GM19468 (cell line): ENCODE results near the gene POLR2A.
A peak's percentile ranks its signal among the peaks of the same experiment; 100 is the strongest.

Experiments used
- ATAC-seq: cut with Tn5 transposase; IDR thresholded peaks from one replicate; pipeline ENCODE4 v1.9.1; 2021; ENCODE audit warnings: mild to moderate bottlenecking, moderate library complexity, moderate number of reproducible peaks; ENCODE audit not compliant: unreplicated experiment; ENCODE audit errors: extremely low read depth

POLR2A gene

GRCh38 chr17:7484067-7484918, at the start of gene POLR2A:
Gene POLR2A (plus strand): TSS chr17:7484366.
- peak; percentile 57 for ATAC-seq

- no peak for ATAC-seq
Measured at GRCh38 chr17:7435676-7436555, 48.2 kb upstream of the POLR2A start.

GRCh38 chr17:7436556-7437368, 47.4 kb upstream of the POLR2A start:
- ATAC-seq = no peak

- no peak for ATAC-seq
Measured at GRCh38 chr17:7437369-7437863, 46.8 kb upstream of the POLR2A start.

GRCh38 chr17:7437950-7438614, 46.1 kb upstream of the POLR2A start:
- ATAC-seq = no peak

- no peak for ATAC-seq
Measured at GRCh38 chr17:7438656-7439460, 45.3 kb upstream of the POLR2A start.

GRCh38 chr17:7439462-7440112, 44.6 kb upstream of the POLR2A start, which contains the start of gene FGF11:
Gene FGF11 (plus strand): TSS chr17:7439512. CDS start chr17:7439621, 109 bp downstream.
- no peak for ATAC-seq

- no peak for ATAC-seq
Measured at GRCh38 chr17:7440113-7440833, 43.9 kb upstream of the POLR2A start.

GRCh38 chr17:7440834-7441195, 43.4 kb upstream of the POLR2A start:
- no peak for ATAC-seq

- ATAC-seq = no peak
Measured at GRCh38 chr17:7441266-7441665, 42.9 kb upstream of the POLR2A start.

GRCh38 chr17:7442142-7442541, 42.0 kb upstream of the POLR2A start:
- no peak for ATAC-seq

- ATAC-seq = no peak
Measured at GRCh38 chr17:7443499-7444485, 40.4 kb upstream of the POLR2A start.

GRCh38 chr17:7444682-7445618, 39.2 kb upstream of the POLR2A start, which contains the start of gene CHRNB1:
Gene CHRNB1 (plus strand): TSS chr17:7445061. CDS start chr17:7445128, 67 bp downstream.
- ATAC-seq = no peak

- no peak for ATAC-seq
Measured at GRCh38 chr17:7445619-7445968, 38.6 kb upstream of the POLR2A start.

GRCh38 chr17:7448461-7448860, 35.7 kb upstream of the POLR2A start:
- no peak for ATAC-seq
